IMR-90 (cell line): ENCODE measurements around the gene B3GAT1. TPM values are rescaled to one million over a fixed set of nuclear protein-coding genes. Genes with fewer than 3 reads are reported as not detected.

Experiments
- ATAC-seq: fragments of 200-7000 bp; cut with Tn5 transposase; 2 replicates; pipeline ENCODE4 v1.9.1; 2020; ENCODE audit warnings: low read depth, mild to moderate bottlenecking, moderate library complexity
- BruUV-seq: library from RNA; stranded (reverse); fragments of 400-500 nt; replicated peaks from 2 replicates; lab custom pipeline; 2021; lab: Mats Ljungman, UMichigan
- CTCF ChIA-PET: fragments of 300-600 bp; formaldehyde crosslinking; extraction: SDS; loops from one replicate; lab custom pipeline; 2021; ENCODE audit warnings: antibody characterized with exemption; lab: Yijun Ruan, JAX
- POLR2A ChIA-PET: fragments of 300-600 bp; sonication (Branson Sonifier 250); formaldehyde crosslinking; loops from one replicate; lab custom pipeline; 2022; ENCODE audit warnings: antibody characterized with exemption; ENCODE audit not compliant: unreplicated experiment; lab: Charles Lee
- DNase-seq: peaks from one replicate; pipeline ENCODE4 v3.0.0; 2013
- H2AFZ ChIP-seq: replicated peaks from 2 replicates; pipeline ENCODE3; 2013; ENCODE audit warnings: low read length, mild to moderate bottlenecking; ENCODE audit not compliant: poor library complexity
- H2AK5ac ChIP-seq: 2 replicates; pipeline ENCODE4 v1.6.1; 2013; ENCODE audit warnings: low read depth, low read length, inconsistent platforms
- H2AK9ac ChIP-seq: replicated peaks from 2 replicates; pipeline ENCODE3; 2013; ENCODE audit warnings: mild to moderate bottlenecking, low read depth, low read length, moderate library complexity; ENCODE audit not compliant: poor library complexity
- H2BK120ac ChIP-seq: 2 replicates; pipeline ENCODE4 v1.6.1; 2013; ENCODE audit warnings: low read depth, low read length, inconsistent platforms
- H2BK15ac ChIP-seq: 3 replicates; pipeline ENCODE4 v1.6.1; 2013; ENCODE audit warnings: low read depth, low read length, inconsistent platforms
- H2BK20ac ChIP-seq: 2 replicates; pipeline ENCODE4 v1.6.1; 2013; ENCODE audit warnings: low read depth, mild to moderate bottlenecking, inconsistent platforms, low read length, moderate library complexity
- H2BK5ac ChIP-seq: 2 replicates; pipeline ENCODE4 v1.6.1; 2013; ENCODE audit warnings: mild to moderate bottlenecking, low read depth, low read length, inconsistent platforms; ENCODE audit not compliant: poor library complexity, severe bottlenecking
- H3K14ac ChIP-seq: replicated peaks from 2 replicates; pipeline ENCODE4 v1.6.1; 2013; ENCODE audit warnings: low read depth, low read length, inconsistent platforms
- H3K18ac ChIP-seq: 2 replicates; pipeline ENCODE4 v1.6.1; 2013; ENCODE audit warnings: low read depth, low read length, control low read depth
- H3K23ac ChIP-seq: 2 replicates; pipeline ENCODE4 v1.6.1; 2013; ENCODE audit warnings: low read depth, low read length, inconsistent platforms
- H3K27ac ChIP-seq: 2 replicates; pipeline ENCODE4 v1.5.1; 2013; ENCODE audit warnings: mild to moderate bottlenecking, control low read depth, low read length; ENCODE audit not compliant: insufficient read depth
- H3K27me3 ChIP-seq: 2 replicates; pipeline ENCODE4 v1.6.1; 2013; ENCODE audit warnings: low read length; ENCODE audit not compliant: control insufficient read depth, insufficient read depth
- H3K36me3 ChIP-seq: 2 replicates; pipeline ENCODE4 v1.6.1; 2013; ENCODE audit warnings: low read length, mixed read lengths; ENCODE audit not compliant: control insufficient read depth, insufficient read depth
- H3K4ac ChIP-seq: 2 replicates; pipeline ENCODE4 v1.6.1; 2013; ENCODE audit warnings: low read depth, low read length, inconsistent platforms
- H3K4me1 ChIP-seq: 2 replicates; pipeline ENCODE4 v1.6.1; 2013; ENCODE audit warnings: low read length, mixed read lengths; ENCODE audit not compliant: control insufficient read depth, insufficient read depth
- H3K4me2 ChIP-seq: 2 replicates; pipeline ENCODE4 v1.6.1; 2013; ENCODE audit warnings: low read depth, mild to moderate bottlenecking, control low read depth, low read length, moderate library complexity
- H3K4me3 ChIP-seq: 2 replicates; pipeline ENCODE4 v1.5.1; 2013; ENCODE audit warnings: low read depth, mild to moderate bottlenecking, control low read depth, low read length, moderate library complexity; ENCODE audit not compliant: insufficient read depth
- H3K56ac ChIP-seq: 2 replicates; pipeline ENCODE4 v1.6.1; 2013; ENCODE audit warnings: low read length, inconsistent platforms; ENCODE audit not compliant: insufficient read depth; ENCODE audit errors: extremely low read depth
- H3K79me1 ChIP-seq, 2 experiments: 2 replicates each; pipeline ENCODE4 v1.6.1; 2013; ENCODE audit warnings: low read length in 2 of 2, inconsistent platforms in 1 of 2, low read depth in 1 of 2
- H3K9ac ChIP-seq: 2 replicates; pipeline ENCODE4 v1.6.1; 2013; ENCODE audit warnings: low read depth, low read length, control low read depth
- H3K9me1 ChIP-seq: 2 replicates; pipeline ENCODE4 v1.6.1; 2013; ENCODE audit warnings: low read length, inconsistent platforms; ENCODE audit not compliant: insufficient read depth
- H3K9me3 ChIP-seq: 2 replicates; pipeline ENCODE4 v1.6.1; 2013; ENCODE audit warnings: low read length; ENCODE audit not compliant: control insufficient read depth, insufficient read depth
- H4K20me1 ChIP-seq: 2 replicates; pipeline ENCODE4 v1.6.1; 2013; ENCODE audit warnings: low read length, inconsistent platforms; ENCODE audit not compliant: insufficient read depth
- H4K5ac ChIP-seq: 2 replicates; pipeline ENCODE4 v1.6.1; 2013; ENCODE audit warnings: mild to moderate bottlenecking, low read depth, low read length, control low read depth
- H4K8ac ChIP-seq, 2 experiments: 2 replicates each; pipeline ENCODE4 v1.6.1; 2013; ENCODE audit warnings: low read depth in 2 of 2, low read length in 2 of 2, control low read depth in 1 of 2, inconsistent platforms in 1 of 2
- H4K91ac ChIP-seq: 2 replicates; pipeline ENCODE4 v1.6.1; 2013; ENCODE audit warnings: low read depth, low read length, inconsistent platforms; ENCODE audit not compliant: insufficient read depth
- CTCF ChIP-seq: conservative IDR thresholded peaks from 2 replicates; pipeline ENCODE4 v1.5.1; 2012; ENCODE audit warnings: mild to moderate bottlenecking, low read depth, low read length, improper control_type of control experiment
- FOS ChIP-seq: fragments of 150-350 bp; IDR thresholded peaks from 2 replicates; pipeline ENCODE4 v1.6.1; 2016; ENCODE audit warnings: low read depth, low read length
- RAD21 ChIP-seq: IDR thresholded peaks from 2 replicates; pipeline ENCODE4 v1.6.1; 2012; ENCODE audit warnings: low read length, improper control_type of control experiment
- RCOR1 ChIP-seq: IDR thresholded peaks from 2 replicates; pipeline ENCODE4 v1.6.1; 2012; ENCODE audit warnings: mild to moderate bottlenecking, low read length, improper control_type of control experiment; ENCODE audit not compliant: insufficient replicate concordance
- SMC3 ChIP-seq: fragments of 150-350 bp; IDR thresholded peaks from 2 replicates; pipeline ENCODE4 v1.6.1; 2016; ENCODE audit warnings: low read depth, mild to moderate bottlenecking, antibody characterized with exemption, low read length, moderate library complexity
- WGBS, 2 experiments: methylation state at CpG; one replicate each; pipeline versions ENCODE4 v1.1.5 to v1.1.7; 2013; ENCODE audit warnings: missing lambda C conversion rate in 2 of 2; ENCODE audit not compliant: insufficient read length in 1 of 2; ENCODE audit errors: extremely low coverage in 2 of 2; 5-methylcytosine and 5-hydroxymethylcytosine counted together
- dilution Hi-C: fragments of 300-500 bp; cut with HindIII; formaldehyde crosslinking; loops from one replicate; pipeline ENCODE4 v1.14.3; 2018; ENCODE audit warnings: low sequenced_read_pairs; ENCODE audit not compliant: unreplicated experiment
- in situ Hi-C: fragments of 300-500 bp; cut with MboI; formaldehyde crosslinking; loops from 3 replicates; pipeline ENCODE4 v1.14.3; 2019; ENCODE audit warnings: low sequenced_read_pairs, inconsistent platforms, mixed read lengths
- intact Hi-C: fragments of 100-400 bp; cut with micrococcal nuclease; formaldehyde crosslinking; loops from 2 replicates; pipeline ENCODE4 v1.10.0; 2022
- polyA plus RNA-seq, 3 experiments: library from polyadenylated mRNA; depleted of rRNA; stranded (reverse); fragments of >200 nt; gene quantifications; 2 replicates each; pipeline ENCODE4 v1.2.3, GENCODE V29; 2012; ENCODE audit warnings: low replicate concordance in 1 of 3
- total RNA-seq: library from RNA; depleted of rRNA; stranded (reverse); fragments of >200 nt; gene quantifications from 2 replicates; pipeline ENCODE4 v1.2.3, GENCODE V29; 2012

The B3GAT1 gene
- total and polyA plus RNA-seq, 2 of the 4 experiments (the other 2 are of a cell fraction): not detected

- CTCF ChIA-PET: no interaction called here
- Histone ChIP-seq H3K14ac (no peak overlapping the region), H3K4me2 (no peak overlapping the region), H3K27me3 (no peaks in the 10 kb centered on the region), H3K9me3 (peaks cover 20% of the 10 kb centered on the region), H3K4me1 (no peaks in the 10 kb centered on the region), H2BK5ac (no peak overlapping the region), H2AK9ac (no peak overlapping the region), H4K8ac (no peak overlapping the region), H3K4ac (no peak overlapping the region), H4K91ac (no peak overlapping the region), H2BK20ac (no peak overlapping the region), H3K9me1 (no peaks in the 10 kb centered on the region), H3K27ac (no peak overlapping the region), H2BK15ac (no peak overlapping the region), H2AFZ (peak overlapping the region; percentile 24), H3K23ac (no peak overlapping the region), H3K36me3 (no peaks in the 10 kb centered on the region), H4K20me1 (no peaks in the 10 kb centered on the region; the same call in 1 of the 2 replicates), H3K79me1 (no peaks in the 10 kb centered on the region), H3K56ac (no peak overlapping the region), H3K18ac (no peak overlapping the region), H2BK120ac (no peak overlapping the region), H3K4me3 (no peak overlapping the region), H4K5ac (no peak overlapping the region), H3K9ac (no peak overlapping the region), H2AK5ac (no peak overlapping the region)
- peak; percentile 96 for ATAC-seq
- peak; percentile 32 for DNase-seq
- in situ Hi-C loops (no loop called here), intact Hi-C loops (no loop called here), dilution Hi-C loops (no loop called here)
- WGBS, 2 experiments: 4% methylated on average over 4 of the region's 30 CpGs; no CpG with 5 or more reads in 1 of the 2 experiments
- POLR2A ChIA-PET: no interaction called here
- TF ChIP-seq RAD21: peak; percentile 73
- TF ChIP-seq FOS: no peak
- peak; percentile 57 for TF ChIP-seq SMC3
- no peak for TF ChIP-seq RCOR1
- peak; percentile 60 for TF ChIP-seq CTCF
- no TSS peak for BruUV-seq
Measured at GRCh38 chr11:134360050-134360835, 51.8 kb downstream of the B3GAT1 start.
